HCT116 (cell line): ENCODE data around the gene TOR4A.

Source experiments
- CTCF ChIP-seq, 3 experiments: fragments of 200-600 bp in 1 of 3; sonication (generic) in 1 of 3; IDR thresholded peaks in 2 of 3; conservative IDR thresholded peaks in 1 of 3; 2 replicates each; pipeline ENCODE4 v1.5.1; 2012 to 2017; ENCODE audit warnings: low read depth in 2 of 3, low read length in 2 of 3, antibody characterized with exemption in 1 of 3, borderline replicate concordance in 1 of 3, control low read depth in 1 of 3, mild to moderate bottlenecking in 1 of 3, mixed read lengths in 1 of 3, mixed run types in 1 of 3, moderate library complexity in 1 of 3; ENCODE audit not compliant: insufficient read depth in 1 of 3
- FOSL1 ChIP-seq: IDR thresholded peaks from 2 replicates; pipeline ENCODE4 v1.6.1; 2012; ENCODE audit warnings: low read depth
- MAX ChIP-seq: IDR thresholded peaks from 2 replicates; pipeline ENCODE4 v1.6.1; 2012
- RAD21 ChIP-seq: IDR thresholded peaks from 2 replicates; pipeline ENCODE4 v1.6.1; 2012; ENCODE audit warnings: low read depth, mild to moderate bottlenecking
- REST ChIP-seq: IDR thresholded peaks from 2 replicates; pipeline ENCODE4 v1.6.1; 2012; ENCODE audit warnings: low read depth
- SIN3A ChIP-seq: IDR thresholded peaks from 2 replicates; pipeline ENCODE4 v1.6.1; 2012; ENCODE audit warnings: low read depth
- YY1 ChIP-seq: IDR thresholded peaks from 2 replicates; pipeline ENCODE4 v1.6.1; 2011; ENCODE audit warnings: low read length, low read depth, moderate library complexity, mild to moderate bottlenecking; ENCODE audit not compliant: insufficient replicate concordance; ENCODE audit errors: extremely low read depth

GRCh38 chr9:137228506-137228967 lies 49.0 kb upstream of the TOR4A start:
- TF ChIP-seq YY1 (no peak), CTCF (IDR thresholded peaks at IDR 0.05 in 2 of 3, conservative IDR thresholded peaks at IDR 0.05 in 1 of 3; ENCODE audit: borderline replicate concordance in 1 of 3, insufficient read depth in 1 of 3, low read depth in 2 of 3, low read length in 2 of 3) (no peak), REST (no peak), MAX (no peak), SIN3A (no peak), FOSL1 (no peak), RAD21 (no peak)
